Measurements from ENCODE around the gene CTNNA3. TPM values are rescaled to one million over a fixed set of nuclear protein-coding genes. Genes with fewer than 3 reads are reported as not detected.

Gene CTNNA3
- total RNA-seq, 1 experiment from 2014 or later: not detected

- H3K9ac ChIP-seq (ENCODE audit: low read length): no peak overlapping the region
- no peaks in the 10 kb centered on the region for H3K9me3 ChIP-seq (ENCODE audit: low read length)
- no peak overlapping the region for H3K4me2 ChIP-seq (ENCODE audit: low read depth, low read length, poor library complexity, severe bottlenecking)
- no peaks in the 10 kb centered on the region for H3K4me1 ChIP-seq (ENCODE audit: low read length)
- peak overlapping the region; percentile 53; the same call in 1 of the 2 replicates for H2AFZ ChIP-seq (ENCODE audit: low read length)
- no peak overlapping the region for H3K4me3 ChIP-seq (ENCODE audit: low read length)
- H3K9me2 ChIP-seq (replicated peaks; ENCODE audit: insufficient read depth, low read length): 0 out of 2 replicates have a peak, but pooled peaks cover 3% of the 10 kb centered on the region
- no peaks in the 10 kb centered on the region for H4K20me1 ChIP-seq (ENCODE audit: insufficient read depth, low read depth, low read length)
- no peak overlapping the region for H3K27ac ChIP-seq (ENCODE audit: low read length)
- no peaks in the 10 kb centered on the region for H3K27me3 ChIP-seq (ENCODE audit: low read length)
- H3K36me3 ChIP-seq (ENCODE audit: insufficient read depth, low read length): no peaks in the 10 kb centered on the region; the same call in 1 of the 2 replicates
- no peak for DNase-seq
- no peaks in the 10 kb centered on the region for H3K79me2 ChIP-seq (ENCODE audit: low read length)
Measured at GRCh38 chr10:66162560-66163143, 1533.3 kb downstream of the CTNNA3 start.

- Histone ChIP-seq H3K4me3 (ENCODE audit: low read length) (no peak overlapping the region), H3K27me3 (ENCODE audit: low read length) (no peaks in the 10 kb centered on the region), H3K27ac (ENCODE audit: low read length) (no peak overlapping the region), H3K36me3 (ENCODE audit: insufficient read depth, low read length) (no peaks in the 10 kb centered on the region), H3K9me2 (replicated peaks; ENCODE audit: insufficient read depth, low read length) (no peaks in the 10 kb centered on the region), H4K20me1 (ENCODE audit: insufficient read depth, low read depth, low read length) (no peaks in the 10 kb centered on the region), H3K4me1 (ENCODE audit: low read length) (no peaks in the 10 kb centered on the region), H3K4me2 (ENCODE audit: low read depth, low read length, poor library complexity, severe bottlenecking) (no peak overlapping the region), H2AFZ (ENCODE audit: low read length) (no peak overlapping the region), H3K79me2 (ENCODE audit: low read length) (no peaks in the 10 kb centered on the region), H3K9ac (ENCODE audit: low read length) (no peak overlapping the region), H3K9me3 (ENCODE audit: low read length) (no peaks in the 10 kb centered on the region)
- no peak for DNase-seq
Measured at GRCh38 chr10:66151346-66151745, 1544.6 kb downstream of the CTNNA3 start.

- H2AFZ ChIP-seq (ENCODE audit: low read length): no peak overlapping the region
- H3K9ac ChIP-seq (ENCODE audit: low read length): no peak overlapping the region
- H3K4me1 ChIP-seq (ENCODE audit: low read length): peaks cover 3% of the 10 kb centered on the region
- H3K9me2 ChIP-seq (replicated peaks; ENCODE audit: insufficient read depth, low read length): no peaks in the 10 kb centered on the region
- no peaks in the 10 kb centered on the region for H3K9me3 ChIP-seq (ENCODE audit: low read length)
- DNase-seq: no peak
- H3K79me2 ChIP-seq (ENCODE audit: low read length): no peaks in the 10 kb centered on the region
- no peaks in the 10 kb centered on the region for H3K27me3 ChIP-seq (ENCODE audit: low read length)
- H3K27ac ChIP-seq (ENCODE audit: low read length): no peak overlapping the region
- no peaks in the 10 kb centered on the region for H4K20me1 ChIP-seq (ENCODE audit: insufficient read depth, low read depth, low read length)
- H3K36me3 ChIP-seq (ENCODE audit: insufficient read depth, low read length): no peaks in the 10 kb centered on the region
- no peak overlapping the region for H3K4me3 ChIP-seq (ENCODE audit: low read length)
- no peak overlapping the region for H3K4me2 ChIP-seq (ENCODE audit: low read depth, low read length, poor library complexity, severe bottlenecking)
Measured at GRCh38 chr10:66148312-66148711, 1547.7 kb downstream of the CTNNA3 start.

- H3K9ac ChIP-seq (ENCODE audit: low read length): no peak overlapping the region
- no peak overlapping the region for H2AFZ ChIP-seq (ENCODE audit: low read length)
- DNase-seq: no peak
- H3K9me3 ChIP-seq (ENCODE audit: low read length): no peaks in the 10 kb centered on the region
- no peaks in the 10 kb centered on the region for H3K9me2 ChIP-seq (replicated peaks; ENCODE audit: insufficient read depth, low read length)
- H4K20me1 ChIP-seq (ENCODE audit: insufficient read depth, low read depth, low read length): no peaks in the 10 kb centered on the region
- H3K4me2 ChIP-seq (ENCODE audit: low read depth, low read length, poor library complexity, severe bottlenecking): no peak overlapping the region
- no peaks in the 10 kb centered on the region for H3K27me3 ChIP-seq (ENCODE audit: low read length)
- no peak overlapping the region for H3K27ac ChIP-seq (ENCODE audit: low read length)
- H3K4me1 ChIP-seq (ENCODE audit: low read length): peaks cover 10% of the 10 kb centered on the region
- no peak overlapping the region for H3K4me3 ChIP-seq (ENCODE audit: low read length)
- H3K36me3 ChIP-seq (ENCODE audit: insufficient read depth, low read length): no peaks in the 10 kb centered on the region
- H3K79me2 ChIP-seq (ENCODE audit: low read length): no peaks in the 10 kb centered on the region
Measured at GRCh38 chr10:66144016-66144415, 1552.0 kb downstream of the CTNNA3 start.

- H3K9me3 ChIP-seq (ENCODE audit: low read length): no peaks in the 10 kb centered on the region
- H3K27ac ChIP-seq (ENCODE audit: low read length): no peak overlapping the region
- no peaks in the 10 kb centered on the region for H3K4me1 ChIP-seq (ENCODE audit: low read length)
- no peak overlapping the region for H3K4me3 ChIP-seq (ENCODE audit: low read length)
- H3K9me2 ChIP-seq (replicated peaks; ENCODE audit: insufficient read depth, low read length): no peaks in the 10 kb centered on the region
- H3K9ac ChIP-seq (ENCODE audit: low read length): no peak overlapping the region
- H3K27me3 ChIP-seq (ENCODE audit: low read length): no peaks in the 10 kb centered on the region
- H3K79me2 ChIP-seq (ENCODE audit: low read length): no peaks in the 10 kb centered on the region
- no peak overlapping the region for H3K4me2 ChIP-seq (ENCODE audit: low read depth, low read length, poor library complexity, severe bottlenecking)
- no peaks in the 10 kb centered on the region for H4K20me1 ChIP-seq (ENCODE audit: insufficient read depth, low read depth, low read length)
- H3K36me3 ChIP-seq (ENCODE audit: insufficient read depth, low read length): no peaks in the 10 kb centered on the region
- peak overlapping the region; percentile 63; the same call in 1 of the 2 replicates for H2AFZ ChIP-seq (ENCODE audit: low read length)
- DNase-seq: no peak
Measured at GRCh38 chr10:66102756-66103155, 1593.2 kb downstream of the CTNNA3 start.

- Histone ChIP-seq H3K9ac (ENCODE audit: low read length) (no peak overlapping the region), H4K20me1 (ENCODE audit: insufficient read depth, low read depth, low read length) (no peaks in the 10 kb centered on the region), H3K36me3 (ENCODE audit: insufficient read depth, low read length) (no peaks in the 10 kb centered on the region), H3K4me1 (ENCODE audit: low read length) (peaks cover 7% of the 10 kb centered on the region), H3K9me3 (ENCODE audit: low read length) (no peaks in the 10 kb centered on the region), H3K27me3 (ENCODE audit: low read length) (no peaks in the 10 kb centered on the region), H3K4me3 (ENCODE audit: low read length) (no peak overlapping the region), H3K79me2 (ENCODE audit: low read length) (no peaks in the 10 kb centered on the region), H3K4me2 (ENCODE audit: low read depth, low read length, poor library complexity, severe bottlenecking) (no peak overlapping the region), H3K27ac (ENCODE audit: low read length) (no peak overlapping the region), H3K9me2 (replicated peaks; ENCODE audit: insufficient read depth, low read length) (no peaks in the 10 kb centered on the region), H2AFZ (ENCODE audit: low read length) (no peak overlapping the region)
- no peak for DNase-seq
Measured at GRCh38 chr10:66098595-66099480, 1597.2 kb downstream of the CTNNA3 start.

- no peaks in the 10 kb centered on the region for H3K79me2 ChIP-seq (ENCODE audit: low read length)
- H2AFZ ChIP-seq (ENCODE audit: low read length): 0 out of 2 replicates have a peak overlapping the region, but pooled peaks have one; percentile 22
- no peaks in the 10 kb centered on the region for H3K27me3 ChIP-seq (ENCODE audit: low read length)
- no peak overlapping the region for H3K4me3 ChIP-seq (ENCODE audit: low read length)
- no peaks in the 10 kb centered on the region for H4K20me1 ChIP-seq (ENCODE audit: insufficient read depth, low read depth, low read length)
- H3K9me2 ChIP-seq (replicated peaks; ENCODE audit: insufficient read depth, low read length): no peaks in the 10 kb centered on the region
- peaks cover 7% of the 10 kb centered on the region for H3K4me1 ChIP-seq (ENCODE audit: low read length)
- no peaks in the 10 kb centered on the region for H3K36me3 ChIP-seq (ENCODE audit: insufficient read depth, low read length)
- peak; percentile 47 for DNase-seq
- H3K27ac ChIP-seq (ENCODE audit: low read length): no peak overlapping the region
- no peaks in the 10 kb centered on the region for H3K9me3 ChIP-seq (ENCODE audit: low read length)
- H3K4me2 ChIP-seq (ENCODE audit: low read depth, low read length, poor library complexity, severe bottlenecking): no peak overlapping the region
- H3K9ac ChIP-seq (ENCODE audit: low read length): no peak overlapping the region
Measured at GRCh38 chr10:66095610-66096009, 1600.4 kb downstream of the CTNNA3 start.

- H3K27me3 ChIP-seq (ENCODE audit: low read length): no peaks in the 10 kb centered on the region
- no peak for DNase-seq
- no peaks in the 10 kb centered on the region for H3K79me2 ChIP-seq (ENCODE audit: low read length)
- H3K36me3 ChIP-seq (ENCODE audit: insufficient read depth, low read length): no peaks in the 10 kb centered on the region
- H3K4me1 ChIP-seq (ENCODE audit: low read length): no peaks in the 10 kb centered on the region
- H3K9ac ChIP-seq (ENCODE audit: low read length): no peak overlapping the region
- H3K9me3 ChIP-seq (ENCODE audit: low read length): no peaks in the 10 kb centered on the region
- H3K4me2 ChIP-seq (ENCODE audit: low read depth, low read length, poor library complexity, severe bottlenecking): no peak overlapping the region
- no peak overlapping the region for H3K27ac ChIP-seq (ENCODE audit: low read length)
- no peaks in the 10 kb centered on the region for H4K20me1 ChIP-seq (ENCODE audit: insufficient read depth, low read depth, low read length)
- no peak overlapping the region for H3K4me3 ChIP-seq (ENCODE audit: low read length)
- H3K9me2 ChIP-seq (replicated peaks; ENCODE audit: insufficient read depth, low read length): no peaks in the 10 kb centered on the region
- H2AFZ ChIP-seq (ENCODE audit: low read length): no peak overlapping the region
Measured at GRCh38 chr10:66085906-66086305, 1610.1 kb downstream of the CTNNA3 start.

Data from Karpas-422 (cell line).